HCT116 (cell line): ENCODE results near the gene N4BP3. TPM values are rescaled to one million over a fixed set of nuclear protein-coding genes. Genes with fewer than 3 reads are reported as not detected.

Source experiments
- ATAC-seq: fragments of 200-7000 bp; cut with Tn5 transposase; 2 replicates; pipeline ENCODE4 v1.9.1; 2020; ENCODE audit warnings: mild to moderate bottlenecking, moderate library complexity
- BruUV-seq: library from RNA; stranded (reverse); fragments of 400-500 nt; replicated peaks from 2 replicates; lab custom pipeline; 2021; lab: Mats Ljungman, UMichigan
- CTCF ChIA-PET: fragments of 300-600 bp; sonication (Branson Sonifier 250); formaldehyde crosslinking; loops from one replicate; lab custom pipeline; 2021; ENCODE audit warnings: antibody characterized with exemption; lab: Charles Lee
- POLR2A ChIA-PET: fragments of 300-600, 350-600 bp; sonication (Branson Sonifier 250); formaldehyde crosslinking; loops from one replicate; lab custom pipeline; 2021; ENCODE audit warnings: antibody characterized with exemption; lab: Charles Lee
- RAD21 ChIA-PET, 2 experiments: fragments of 300-600 bp; sonication (Branson Sonifier 250); formaldehyde crosslinking; loops; one replicate each; lab custom pipeline; 2023; ENCODE audit warnings: low total read pairs in 2 of 2; ENCODE audit not compliant: uncharacterized antibody in 2 of 2, unreplicated experiment in 2 of 2, low non-redundant PET in 1 of 2; lab: Charles Lee
- DNase-seq: peaks from one replicate; pipeline ENCODE4 v3.0.0-alpha.2; 2010; ENCODE audit warnings: low read depth, low spot score
- H2AFZ ChIP-seq: fragments of 200-600 bp; shearing (Covaris generic), sonication (generic); 2 replicates; pipeline ENCODE4 v1.6.1; 2017; ENCODE audit warnings: low read depth, mixed run types, mixed read lengths, antibody characterized with exemption, low read length; ENCODE audit not compliant: poor library complexity, severe bottlenecking
- H3K27ac ChIP-seq: 2 replicates; pipeline ENCODE4 v1.5.1; 2012; ENCODE audit warnings: low read depth, low read length
- H3K27me3 ChIP-seq: fragments of 200-600 bp; sonication (generic); 2 replicates; pipeline ENCODE4 v1.6.1; 2016; ENCODE audit warnings: mixed run types, low read length, mixed read lengths; ENCODE audit not compliant: insufficient read depth
- H3K36me3 ChIP-seq, 2 experiments: fragments of 200-500 bp in 1 of 2; fragments of 200-600 bp in 1 of 2; sonication (Bioruptor generic) in 1 of 2; sonication (generic) in 1 of 2; 2 replicates each; pipeline versions ENCODE4 v1.5.1 to v1.6.1; 2014 to 2016; ENCODE audit warnings: low read length in 2 of 2, inconsistent platforms in 1 of 2, mixed read lengths in 1 of 2, mixed run types in 1 of 2; ENCODE audit not compliant: insufficient read depth in 2 of 2, control insufficient read depth in 1 of 2
- H3K4me1 ChIP-seq, 2 experiments: fragments of 200-600 bp in 1 of 2; sonication (generic) in 1 of 2; 2 replicates each; pipeline versions ENCODE4 v1.5.1 to v1.6.1; 2012 to 2017; ENCODE audit warnings: low read length in 2 of 2, inconsistent platforms in 1 of 2, mild to moderate bottlenecking in 1 of 2, mixed read lengths in 1 of 2, mixed run types in 1 of 2, moderate library complexity in 1 of 2; ENCODE audit not compliant: insufficient read depth in 2 of 2, control insufficient read depth in 1 of 2
- H3K4me2 ChIP-seq: fragments of 200-600 bp; sonication (generic); 2 replicates; pipeline ENCODE4 v1.6.1; 2017; ENCODE audit warnings: mixed run types, low read length, mixed read lengths
- H3K4me3 ChIP-seq, 2 experiments: fragments of 200-600 bp in 1 of 2; sonication (generic) in 1 of 2; replicated peaks in 1 of 2; 2 replicates each; pipeline ENCODE4 v1.5.1; 2011 to 2016; ENCODE audit warnings: low read length in 2 of 2, control low read depth in 1 of 2, low read depth in 1 of 2, mild to moderate bottlenecking in 1 of 2, mixed read lengths in 1 of 2, mixed run types in 1 of 2
- H3K79me2 ChIP-seq: fragments of 200-600 bp; sonication (generic); 2 replicates; pipeline ENCODE4 v1.6.1; 2017; ENCODE audit warnings: mild to moderate bottlenecking, mixed run types, low read length, moderate library complexity, mixed read lengths; ENCODE audit not compliant: insufficient read depth
- H3K9ac ChIP-seq: fragments of 200-600 bp; sonication (generic); 2 replicates; pipeline ENCODE4 v1.6.1; 2016; ENCODE audit warnings: low read length, mixed read lengths
- H3K9me2 ChIP-seq: fragments of 200-600 bp; sonication (generic), shearing (Covaris generic); 2 replicates; pipeline ENCODE4 v1.6.1; 2017; ENCODE audit warnings: mixed run types, mild to moderate bottlenecking, moderate library complexity; ENCODE audit not compliant: insufficient read depth
- H3K9me3 ChIP-seq, 2 experiments: fragments of 200-500 bp in 1 of 2; fragments of 200-600 bp in 1 of 2; sonication (Bioruptor generic) in 1 of 2; sonication (generic) in 1 of 2; 2 replicates each; pipeline ENCODE4 v1.6.1; 2014 to 2017; ENCODE audit warnings: low read length in 2 of 2, mixed read lengths in 2 of 2, inconsistent platforms in 1 of 2, low read depth in 1 of 2, mild to moderate bottlenecking in 1 of 2, mixed run types in 1 of 2, moderate library complexity in 1 of 2; ENCODE audit not compliant: control insufficient read depth in 1 of 2, insufficient read depth in 1 of 2
- H4K20me1 ChIP-seq: fragments of 200-600 bp; sonication (generic), shearing (Covaris generic); 2 replicates; pipeline ENCODE4 v1.6.1; 2017; ENCODE audit warnings: mixed run types, mild to moderate bottlenecking, moderate library complexity; ENCODE audit not compliant: insufficient read depth
- CBX3 ChIP-seq: IDR thresholded peaks from 2 replicates; pipeline ENCODE4 v1.6.1; 2012; ENCODE audit warnings: low read depth
- EGR1 ChIP-seq: IDR thresholded peaks from 2 replicates; pipeline ENCODE4 v1.6.1; 2012; ENCODE audit warnings: low read depth
- ELF1 ChIP-seq: IDR thresholded peaks from 2 replicates; pipeline ENCODE4 v1.6.1; 2012; ENCODE audit warnings: low read depth, borderline replicate concordance
- EZH2 ChIP-seq: fragments of 200-600 bp; sonication (generic); IDR thresholded peaks from 2 replicates; pipeline ENCODE4 v1.6.1; 2017; ENCODE audit warnings: antibody characterized with exemption, mixed run types
- JUND ChIP-seq: IDR thresholded peaks from 2 replicates; pipeline ENCODE4 v1.6.1; 2012
- POLR2A ChIP-seq: IDR thresholded peaks from 2 replicates; pipeline ENCODE4 v1.7.0; 2011; ENCODE audit warnings: borderline replicate concordance; ENCODE audit not compliant: insufficient read depth, insufficient read length; ENCODE audit errors: extremely low read depth
- RAD21 ChIP-seq: IDR thresholded peaks from 2 replicates; pipeline ENCODE4 v1.6.1; 2012; ENCODE audit warnings: low read depth, mild to moderate bottlenecking
- SRF ChIP-seq: IDR thresholded peaks from 2 replicates; pipeline ENCODE4 v1.6.1; 2012; ENCODE audit warnings: low read depth
- TCF7L2 ChIP-seq: IDR thresholded peaks from 2 replicates; pipeline ENCODE4 v1.7.0; 2011; ENCODE audit warnings: borderline replicate concordance, inconsistent platforms; ENCODE audit not compliant: insufficient read depth, insufficient read length; ENCODE audit errors: extremely low read depth
- ZFX ChIP-seq: fragments of 450-650 bp; IDR thresholded peaks from 2 replicates; pipeline ENCODE4 v1.6.1; 2017
- ZNF274 ChIP-seq: fragments of 200-500 bp; sonication (Bioruptor generic); IDR thresholded peaks from 2 replicates; pipeline ENCODE4 v1.6.1; 2014; ENCODE audit warnings: mild to moderate bottlenecking, low read depth, low read length, inconsistent platforms
- intact Hi-C: fragments of 100-400 bp; cut with micrococcal nuclease; formaldehyde crosslinking; loops from 2 replicates; pipeline ENCODE4 v1.10.0; 2022
- total RNA-seq: library from RNA; stranded (reverse); gene quantifications from one replicate; pipeline ENCODE4 v1.2.1, GENCODE V29; 2021; ENCODE audit not compliant: unreplicated experiment
- TF ChIP-seq, protein P1 (sequence below): IDR thresholded peaks from 2 replicates; pipeline ENCODE4 v1.6.1; 2011; ENCODE audit warnings: mild to moderate bottlenecking, low read length, moderate library complexity; ENCODE audit not compliant: insufficient replicate concordance; ENCODE audit errors: extremely low read depth

The N4BP3 gene
- total RNA-seq, 1 experiment from 2014 or later, result 5.2 TPM

GRCh38 chr5:178143901-178144300 lies 30.6 kb downstream of the N4BP3 start:
- Histone ChIP-seq H3K9me2 (no peaks in the 10 kb centered on the region), H3K27ac (no peak overlapping the region), H3K79me2 (no peaks in the 10 kb centered on the region), H3K9ac (no peak overlapping the region), H3K27me3 (no peaks in the 10 kb centered on the region), H3K36me3 (peaks cover 36 to 41% of the 10 kb centered on the region in 2 experiments; a peak in 3 of 4 replicates), H3K9me3 (no peaks in the 10 kb centered on the region), H2AFZ (no peak overlapping the region), H3K4me3 (no peak overlapping the region), H3K4me2 (no peak overlapping the region), H3K4me1 (peaks cover 0 to 10% of the 10 kb centered on the region in 2 experiments; a peak in 1 of 4 replicates), H4K20me1 (no peaks in the 10 kb centered on the region)
- ChIA-PET RAD21 (no interaction called here), POLR2A (interaction anchor here (0.6 kb wide), 1 partner anchor 29 kb away, joined by 4 read pairs; no protein-coding TSS in a partner anchor), CTCF (interaction anchor here (10.8 kb wide), 1 partner anchor 68 kb away, joined by 98 read pairs; no protein-coding TSS in a partner anchor)
- TF ChIP-seq SRF (no peak), ELF1 (no peak), CBX3 (no peak), ZFX (no peak), EZH2 (no peak), POLR2A (no peak), EGR1 (no peak), ZNF274 (no peak), RAD21 (no peak), TCF7L2 (no peak), JUND (no peak)
- TF ChIP-seq, protein P1, sequence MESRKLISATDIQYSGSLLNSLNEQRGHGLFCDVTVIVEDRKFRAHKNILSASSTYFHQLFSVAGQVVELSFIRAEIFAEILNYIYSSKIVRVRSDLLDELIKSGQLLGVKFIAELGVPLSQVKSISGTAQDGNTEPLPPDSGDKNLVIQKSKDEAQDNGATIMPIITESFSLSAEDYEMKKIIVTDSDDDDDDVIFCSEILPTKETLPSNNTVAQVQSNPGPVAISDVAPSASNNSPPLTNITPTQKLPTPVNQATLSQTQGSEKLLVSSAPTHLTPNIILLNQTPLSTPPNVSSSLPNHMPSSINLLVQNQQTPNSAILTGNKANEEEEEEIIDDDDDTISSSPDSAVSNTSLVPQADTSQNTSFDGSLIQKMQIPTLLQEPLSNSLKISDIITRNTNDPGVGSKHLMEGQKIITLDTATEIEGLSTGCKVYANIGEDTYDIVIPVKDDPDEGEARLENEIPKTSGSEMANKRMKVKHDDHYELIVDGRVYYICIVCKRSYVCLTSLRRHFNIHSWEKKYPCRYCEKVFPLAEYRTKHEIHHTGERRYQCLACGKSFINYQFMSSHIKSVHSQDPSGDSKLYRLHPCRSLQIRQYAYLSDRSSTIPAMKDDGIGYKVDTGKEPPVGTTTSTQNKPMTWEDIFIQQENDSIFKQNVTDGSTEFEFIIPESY, result no peak
- BruUV-seq, result no TSS peak
- ATAC-seq (no peak), DNase-seq (no peak)
- intact Hi-C loops, result no loop called here
